ENCODE data around the gene ZNF677.

DNA sequence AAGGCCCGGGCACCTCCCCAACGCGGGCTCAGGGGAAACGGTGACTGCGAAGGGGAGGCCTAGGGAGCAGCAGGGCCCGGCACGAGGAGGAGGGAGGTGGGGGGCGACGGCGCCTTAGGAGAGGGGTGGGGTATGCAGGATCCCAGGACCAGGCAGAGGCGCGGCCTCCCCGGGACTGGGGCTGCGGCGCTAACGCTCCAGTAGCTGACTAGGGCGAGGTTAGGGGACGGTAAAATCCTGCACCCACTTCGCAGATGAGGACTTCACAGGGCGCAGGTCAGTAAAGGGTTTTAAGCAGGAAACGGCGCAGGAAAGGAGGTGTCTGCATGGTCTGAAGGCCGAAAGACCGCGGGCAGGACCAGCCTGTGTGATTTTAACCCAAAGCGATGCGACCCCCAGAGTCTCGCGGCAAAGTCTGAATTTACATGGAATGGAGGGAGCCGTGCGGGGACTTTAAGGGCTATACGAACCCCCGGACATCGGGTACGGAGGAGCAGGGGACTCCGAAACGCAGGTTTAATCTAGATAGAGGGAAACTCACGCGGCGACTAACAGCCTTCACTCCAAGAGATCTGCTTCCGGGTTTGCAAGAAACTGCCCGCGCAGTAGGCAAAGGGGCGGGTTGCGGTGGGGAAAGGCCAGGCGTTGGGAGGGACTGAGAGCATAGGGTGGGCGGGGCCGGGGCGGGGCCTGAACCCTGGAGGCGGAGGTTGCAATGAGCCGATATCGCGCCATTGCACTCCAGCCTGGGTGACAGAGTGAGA lies 61.7 kb downstream of the ZNF677 start, which contains the start of gene ZNF665:
- TF ChIP-seq, protein P1, sequence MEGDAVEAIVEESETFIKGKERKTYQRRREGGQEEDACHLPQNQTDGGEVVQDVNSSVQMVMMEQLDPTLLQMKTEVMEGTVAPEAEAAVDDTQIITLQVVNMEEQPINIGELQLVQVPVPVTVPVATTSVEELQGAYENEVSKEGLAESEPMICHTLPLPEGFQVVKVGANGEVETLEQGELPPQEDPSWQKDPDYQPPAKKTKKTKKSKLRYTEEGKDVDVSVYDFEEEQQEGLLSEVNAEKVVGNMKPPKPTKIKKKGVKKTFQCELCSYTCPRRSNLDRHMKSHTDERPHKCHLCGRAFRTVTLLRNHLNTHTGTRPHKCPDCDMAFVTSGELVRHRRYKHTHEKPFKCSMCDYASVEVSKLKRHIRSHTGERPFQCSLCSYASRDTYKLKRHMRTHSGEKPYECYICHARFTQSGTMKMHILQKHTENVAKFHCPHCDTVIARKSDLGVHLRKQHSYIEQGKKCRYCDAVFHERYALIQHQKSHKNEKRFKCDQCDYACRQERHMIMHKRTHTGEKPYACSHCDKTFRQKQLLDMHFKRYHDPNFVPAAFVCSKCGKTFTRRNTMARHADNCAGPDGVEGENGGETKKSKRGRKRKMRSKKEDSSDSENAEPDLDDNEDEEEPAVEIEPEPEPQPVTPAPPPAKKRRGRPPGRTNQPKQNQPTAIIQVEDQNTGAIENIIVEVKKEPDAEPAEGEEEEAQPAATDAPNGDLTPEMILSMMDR (IDR thresholded peaks at IDR 0.05; ENCODE audit: extremely low read depth in 1 of 2, insufficient read depth in 1 of 2, low read depth in 1 of 2, low read length in 2 of 2), result no peak
- TF ChIP-seq POLR2A (IDR thresholded peaks at IDR 0.05; ENCODE audit: low read depth, low read length), result peak; percentile 69
- TF ChIP-seq GATA2 (IDR thresholded peaks at IDR 0.05; ENCODE audit: insufficient read depth, insufficient read length, low read depth, low read length), result no peak

Measured in endothelial cell of umbilical vein (primary cell).